Stimulated activated effector memory CD8-positive, alpha-beta T cell treated with anti-CD3 and anti-CD28 coated beads, Interleukin-12 subunit alpha, Interleukin-12 subunit beta, amount 100 ng/mL, for 72 hours (primary cell): ENCODE results near the gene C6orf89.

ENCODE experiments used
- ATAC-seq: fragments of 150-1000 bp; cut with Tn5 transposase; 2 replicates; pipeline ENCODE4 v1.10.0; 2021
- DNase-seq, 2 donors: peaks; one replicate each; pipeline ENCODE4 v3.0.0; 2021 to 2022; ENCODE audit warnings: low spot score in 2 of 2
- H3K27ac Mint-ChIP-seq: one replicate; pipeline ENCODE4 v1.8.0; 2022; ENCODE audit warnings: mild to moderate bottlenecking, mixed read lengths
- H3K36me3 Mint-ChIP-seq: one replicate; pipeline ENCODE4 v1.8.0; 2022; ENCODE audit warnings: mild to moderate bottlenecking, mixed read lengths
- H3K4me1 Mint-ChIP-seq: one replicate; pipeline ENCODE4 v1.8.0; 2022; ENCODE audit warnings: mixed read lengths
- H3K4me3 Mint-ChIP-seq: one replicate; pipeline ENCODE4 v1.8.0; 2022; ENCODE audit warnings: mild to moderate bottlenecking, mixed read lengths
- H3K9me3 Mint-ChIP-seq: one replicate; pipeline ENCODE4 v1.8.0; 2022; ENCODE audit warnings: mixed read lengths

Gene C6orf89

DNA sequence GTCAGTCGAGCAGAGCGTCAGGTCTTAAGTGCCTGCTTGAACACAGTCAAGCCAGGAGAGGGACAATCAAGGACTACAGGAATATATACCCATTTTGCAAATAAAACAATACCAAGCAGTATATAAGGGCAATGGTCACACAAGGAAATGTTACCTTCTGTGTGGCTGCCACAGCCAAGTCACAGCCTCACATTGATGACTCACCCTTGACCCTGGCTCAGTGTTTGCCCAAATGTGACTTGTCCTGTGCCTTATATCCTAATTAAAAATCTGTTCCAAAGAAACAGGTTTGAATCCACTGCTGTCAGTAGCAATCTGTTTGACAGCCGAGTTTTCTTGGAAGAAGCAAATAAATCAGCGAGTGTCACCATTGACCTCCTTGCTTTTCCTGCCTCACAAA is 34.3 kb downstream of the C6orf89 start:
- Mint-ChIP-seq H3K27ac (no peak overlapping the region), H3K4me1 (peaks cover 18% of the 10 kb centered on the region), H3K9me3 (no peaks in the 10 kb centered on the region), H3K4me3 (no peak overlapping the region), H3K36me3 (peaks cover 73% of the 10 kb centered on the region)
- DNase-seq (no peak), ATAC-seq (no peak)

DNA sequence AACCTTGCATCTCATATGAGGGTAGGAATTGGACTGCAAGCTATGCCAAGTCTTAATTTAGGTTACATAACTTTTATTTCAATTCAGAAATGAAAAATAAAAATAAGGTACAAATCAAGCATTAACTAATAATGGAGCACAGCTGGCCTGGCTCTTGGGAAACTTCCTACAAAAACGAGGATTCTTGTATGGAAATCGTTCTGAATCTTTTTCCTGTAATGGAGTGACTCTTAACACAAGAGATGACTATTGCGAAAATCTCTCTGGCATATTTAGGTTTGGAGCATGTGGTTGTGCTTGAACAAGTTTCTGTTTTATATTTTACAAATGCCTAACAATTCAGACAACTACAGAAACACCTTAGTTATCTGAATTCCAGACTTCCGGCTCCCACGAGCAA is 34.8 kb downstream of the C6orf89 start:
- H3K4me3 Mint-ChIP-seq: no peak overlapping the region
- DNase-seq (no peak), ATAC-seq (no peak)
- peaks cover 21% of the 10 kb centered on the region for H3K4me1 Mint-ChIP-seq
- H3K36me3 Mint-ChIP-seq: peaks cover 72% of the 10 kb centered on the region
- no peak overlapping the region for H3K27ac Mint-ChIP-seq
- H3K9me3 Mint-ChIP-seq: no peaks in the 10 kb centered on the region

DNA sequence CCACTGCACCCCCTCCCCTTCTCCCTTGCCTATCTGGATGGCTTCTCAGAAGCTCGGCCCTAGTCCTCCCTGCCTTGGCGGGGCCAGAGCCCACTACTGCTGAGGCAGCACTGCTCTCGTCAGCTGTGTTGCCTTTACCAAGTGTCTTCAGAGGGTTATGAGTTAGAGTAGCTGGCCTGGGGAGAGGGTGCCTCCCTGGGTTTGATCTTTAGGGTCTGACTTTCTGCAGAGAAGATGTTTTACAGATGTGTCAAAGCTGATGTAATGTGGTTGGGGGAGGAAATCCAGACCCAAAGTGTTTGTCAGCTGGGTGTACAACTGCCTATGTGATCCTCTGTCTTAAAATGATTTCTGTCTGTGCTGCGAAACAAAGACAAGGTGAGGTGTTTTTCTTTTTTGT is 38.4 kb downstream of the C6orf89 start:
- H3K27ac Mint-ChIP-seq: no peak overlapping the region
- H3K36me3 Mint-ChIP-seq: peaks cover 45% of the 10 kb centered on the region
- ATAC-seq: peak; percentile 9
- no peaks in the 10 kb centered on the region for H3K9me3 Mint-ChIP-seq
- peaks cover 28% of the 10 kb centered on the region for H3K4me1 Mint-ChIP-seq
- no peak for DNase-seq
- H3K4me3 Mint-ChIP-seq: no peak overlapping the region

- no peaks in the 10 kb centered on the region for H3K9me3 Mint-ChIP-seq
- peak overlapping the region; percentile 88 for H3K27ac Mint-ChIP-seq
These were observed 39.1 kb downstream of the C6orf89 start for GRCh38 chr6:36924778-36925374.

GRCh38 chr6:36925809-36926208 is 40.1 kb downstream of the C6orf89 start:
- H3K4me3 Mint-ChIP-seq: peak overlapping the region; percentile 45
- peak in 1 of 2 donors; percentile 75 for DNase-seq
- peak; percentile 89 for ATAC-seq
- no peaks in the 10 kb centered on the region for H3K9me3 Mint-ChIP-seq
- H3K36me3 Mint-ChIP-seq: peaks cover 28% of the 10 kb centered on the region
- peak overlapping the region; percentile 88 for H3K27ac Mint-ChIP-seq
- H3K4me1 Mint-ChIP-seq: peaks cover 28% of the 10 kb centered on the region

More at GRCh38 chr6:36924778-36925374, 39.1 kb downstream of the C6orf89 start:
- Mint-ChIP-seq H3K36me3 (peaks cover 38% of the 10 kb centered on the region), H3K4me1 (peaks cover 28% of the 10 kb centered on the region), H3K4me3 (no peak overlapping the region)
- ATAC-seq: no peak
- DNase-seq: no peak

- Mint-ChIP-seq H3K4me1 (peaks cover 28% of the 10 kb centered on the region), H3K36me3 (peaks cover 22% of the 10 kb centered on the region), H3K4me3 (no peak overlapping the region), H3K27ac (peak overlapping the region; percentile 88), H3K9me3 (no peaks in the 10 kb centered on the region)
- DNase-seq: no peak
- peak; percentile 75 for ATAC-seq
These were observed 41.2 kb downstream of the C6orf89 start for GRCh38 chr6:36926708-36927513.

DNA sequence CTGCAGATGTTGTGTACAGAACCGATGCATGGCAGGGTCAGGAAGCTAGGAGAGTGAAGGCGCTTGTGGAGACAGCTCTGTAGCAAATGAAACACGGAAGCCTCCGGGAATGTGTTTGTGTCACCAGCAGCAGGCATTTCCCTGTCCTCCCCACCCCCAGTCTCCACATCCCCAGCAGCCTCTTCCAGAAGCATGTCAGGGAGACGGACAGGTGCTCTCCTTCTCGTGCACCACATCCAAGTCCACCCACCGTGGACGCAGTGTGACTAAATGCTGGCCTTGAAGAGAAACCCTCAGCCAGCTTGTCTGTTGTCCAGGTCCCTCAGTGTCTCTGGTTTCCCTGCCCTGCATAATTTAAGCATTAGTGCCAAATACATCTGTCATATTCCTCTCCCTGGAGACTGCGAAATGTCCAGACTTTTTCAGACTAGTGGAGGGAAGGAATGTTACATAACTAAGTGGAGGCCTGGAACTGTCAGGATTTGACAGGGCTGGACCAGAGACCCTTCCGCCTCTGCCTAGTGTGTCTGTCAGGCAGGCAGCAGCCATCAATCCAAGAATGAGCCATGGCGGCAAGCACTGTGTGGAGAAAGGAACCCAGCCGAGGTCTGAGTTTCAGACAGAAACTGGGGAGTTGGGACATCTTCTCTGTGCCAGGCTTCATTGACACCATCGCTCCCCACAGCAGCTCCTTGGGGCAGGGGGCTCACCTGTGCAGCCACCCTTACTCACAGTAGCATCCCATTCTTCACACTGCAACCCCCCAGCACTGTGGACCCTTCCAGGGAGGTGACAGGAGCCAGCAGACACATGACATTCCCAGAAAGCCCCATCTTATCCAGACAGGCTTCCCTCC is 42.2 kb downstream of the C6orf89 start:
- Mint-ChIP-seq H3K27ac (no peak overlapping the region), H3K4me1 (peaks cover 28% of the 10 kb centered on the region), H3K9me3 (no peaks in the 10 kb centered on the region), H3K36me3 (peaks cover 22% of the 10 kb centered on the region), H3K4me3 (no peak overlapping the region)
- DNase-seq (no peak), ATAC-seq (no peak)

DNA sequence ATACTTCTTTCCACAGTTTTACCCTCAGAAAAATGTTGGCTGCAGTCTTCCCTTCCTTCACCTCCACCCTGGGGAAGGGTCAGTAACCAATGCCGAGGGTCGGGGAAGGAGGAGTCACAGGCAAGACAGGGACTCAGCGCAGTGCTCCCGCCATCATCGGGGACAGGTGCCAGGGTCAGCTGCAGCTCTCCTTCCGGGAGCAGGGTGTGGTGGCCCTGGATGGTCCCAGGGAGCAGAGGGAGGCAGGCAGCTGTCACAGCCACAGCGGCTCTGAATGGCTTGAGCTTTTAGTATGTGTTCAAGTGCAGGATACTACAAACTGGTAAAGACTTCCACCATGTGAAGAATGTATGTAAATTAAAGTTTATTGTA is 42.8 kb downstream of the C6orf89 start:
- Mint-ChIP-seq H3K9me3 (no peaks in the 10 kb centered on the region), H3K36me3 (peaks cover 19% of the 10 kb centered on the region), H3K4me1 (peaks cover 28% of the 10 kb centered on the region), H3K4me3 (no peak overlapping the region), H3K27ac (no peak overlapping the region)
- DNase-seq (no peak), ATAC-seq (no peak)

GRCh38 chr6:36929152-36929551 is 43.4 kb downstream of the C6orf89 start:
- H3K36me3 Mint-ChIP-seq: peaks cover 13% of the 10 kb centered on the region
- ATAC-seq (no peak), DNase-seq (no peak)
- H3K9me3 Mint-ChIP-seq: no peaks in the 10 kb centered on the region
- peaks cover 24% of the 10 kb centered on the region for H3K4me1 Mint-ChIP-seq
- no peak overlapping the region for H3K27ac Mint-ChIP-seq
- no peak overlapping the region for H3K4me3 Mint-ChIP-seq

DNA sequence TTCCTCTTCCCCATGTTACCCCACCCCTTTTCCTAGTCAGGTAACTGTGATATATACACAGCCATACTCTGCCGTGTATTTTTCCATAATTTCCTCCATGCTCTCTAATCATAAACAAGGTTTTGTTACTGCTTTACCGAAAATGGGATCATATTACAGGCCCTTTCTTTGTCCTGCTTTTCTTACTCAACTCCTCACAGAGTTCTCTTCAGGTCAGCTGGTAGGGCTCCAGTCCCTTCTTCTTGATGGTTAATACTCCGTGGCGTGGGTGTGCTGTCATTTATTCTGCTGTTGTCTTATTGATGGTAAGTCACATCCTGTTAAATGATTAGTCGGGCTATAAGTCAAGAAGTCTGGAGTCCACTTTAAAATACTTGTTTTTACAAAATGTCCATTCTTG is 43.9 kb downstream of the C6orf89 start:
- DNase-seq (no peak), ATAC-seq (no peak)
- Mint-ChIP-seq H3K9me3 (no peaks in the 10 kb centered on the region), H3K4me3 (no peak overlapping the region), H3K27ac (no peak overlapping the region), H3K36me3 (peaks cover 8% of the 10 kb centered on the region), H3K4me1 (peaks cover 22% of the 10 kb centered on the region)

GRCh38 chr6:36930483-36930882 is 44.7 kb downstream of the C6orf89 start:
- Mint-ChIP-seq H3K36me3 (peaks cover 6% of the 10 kb centered on the region), H3K27ac (no peak overlapping the region), H3K4me3 (no peak overlapping the region), H3K9me3 (no peaks in the 10 kb centered on the region), H3K4me1 (peaks cover 17% of the 10 kb centered on the region)
- ATAC-seq: no peak
- no peak for DNase-seq

DNA sequence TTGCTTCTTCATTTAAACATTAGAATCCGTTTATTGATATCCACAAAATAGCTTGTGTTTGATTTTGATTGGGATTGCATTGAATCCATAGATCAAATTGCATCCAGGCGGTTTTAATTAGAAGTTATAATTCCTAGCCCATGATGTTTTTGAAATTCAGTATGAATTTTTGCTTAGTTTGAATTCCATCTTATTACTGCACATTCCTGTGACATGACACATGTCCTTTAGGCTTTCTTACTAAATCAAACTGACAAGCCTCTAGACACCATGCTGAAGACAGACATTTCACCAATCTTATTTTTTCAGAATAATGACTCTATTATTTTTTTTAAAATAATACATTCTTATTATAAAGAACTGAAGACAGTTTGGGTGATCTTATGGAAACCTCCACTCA is 47.4 kb downstream of the C6orf89 start:
- Mint-ChIP-seq H3K4me3 (no peak overlapping the region), H3K4me1 (no peaks in the 10 kb centered on the region), H3K27ac (no peak overlapping the region), H3K9me3 (no peaks in the 10 kb centered on the region), H3K36me3 (no peaks in the 10 kb centered on the region)
- ATAC-seq (no peak), DNase-seq (no peak)

- H3K27ac Mint-ChIP-seq: no peak overlapping the region
These were observed 47.8 kb downstream of the C6orf89 start for GRCh38 chr6:36933519-36933918.

GRCh38 chr6:36934901-36935300 is 49.1 kb downstream of the C6orf89 start:
- ATAC-seq: no peak
- Mint-ChIP-seq H3K27ac (no peak overlapping the region), H3K4me1 (no peaks in the 10 kb centered on the region), H3K36me3 (no peaks in the 10 kb centered on the region), H3K9me3 (no peaks in the 10 kb centered on the region), H3K4me3 (no peak overlapping the region)
- no peak for DNase-seq

More at GRCh38 chr6:36933519-36933918, 47.8 kb downstream of the C6orf89 start:
- DNase-seq: no peak
- ATAC-seq: no peak
- Mint-ChIP-seq H3K4me3 (no peak overlapping the region), H3K4me1 (no peaks in the 10 kb centered on the region), H3K36me3 (no peaks in the 10 kb centered on the region), H3K9me3 (no peaks in the 10 kb centered on the region)

GRCh38 chr6:36936824-36937223 is 51.1 kb downstream of the C6orf89 start:
- ATAC-seq (no peak), DNase-seq (no peak)
- H3K4me3 Mint-ChIP-seq: no peak overlapping the region
- H3K27ac Mint-ChIP-seq: peak overlapping the region; percentile 51
- no peaks in the 10 kb centered on the region for H3K36me3 Mint-ChIP-seq
- no peaks in the 10 kb centered on the region for H3K9me3 Mint-ChIP-seq
- no peaks in the 10 kb centered on the region for H3K4me1 Mint-ChIP-seq
